Measurements from ENCODE around the gene SMIM17. TPM values are rescaled to one million over a fixed set of nuclear protein-coding genes. Genes with fewer than 3 reads are reported as not detected.

SMIM17 gene
- total RNA-seq, 2 donors from 2014 or later: 0.35 to 0.64 TPM

DNA sequence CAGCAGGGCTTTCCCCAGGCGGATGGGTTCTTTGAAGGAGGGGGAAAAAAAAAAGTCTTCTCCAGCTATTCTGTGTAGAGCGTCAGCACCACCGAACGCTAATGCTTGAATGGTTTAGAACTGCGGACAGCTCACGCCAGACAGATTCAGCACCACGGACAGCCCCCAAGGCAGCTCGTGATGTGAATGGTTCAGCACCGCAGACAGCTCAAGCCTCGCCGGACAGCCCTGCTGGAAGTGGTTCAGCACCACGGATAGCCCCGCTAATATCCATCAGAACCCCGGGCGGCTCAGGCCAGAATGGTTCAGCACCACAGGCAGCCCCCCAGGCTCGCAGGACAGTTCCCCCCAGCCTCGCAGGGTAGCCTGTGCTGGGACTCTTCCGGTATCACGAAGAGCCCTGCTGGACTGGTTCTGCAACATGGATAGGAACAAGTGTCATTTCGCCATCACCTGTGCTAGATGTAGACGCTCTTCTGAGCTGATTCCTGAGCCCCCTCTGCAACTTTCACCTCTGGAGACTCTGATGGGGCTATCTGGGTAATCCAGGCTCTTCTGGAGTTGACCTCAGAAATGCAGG, 4.9 kb upstream of the SMIM17 start:
- Mint-ChIP-seq H3K27me3 (ENCODE audit: insufficient read depth) (no peaks in the 10 kb centered on the region), H3K4me1 (no peaks in the 10 kb centered on the region), H3K4me3 (no peak overlapping the region), H3K36me3 (ENCODE audit: low read depth) (peaks cover under 1% of the 10 kb centered on the region), H3K9me3 (peaks cover 80% of the 10 kb centered on the region), H3K27ac (no peak overlapping the region)
- Histone ChIP-seq H3K4me1 (ENCODE audit: control insufficient read depth, insufficient read depth, low read length) (no peaks in the 10 kb centered on the region), H3K27ac (ENCODE audit: low read depth, low read length) (no peak overlapping the region), H3K9ac (ENCODE audit: extremely low read depth, low read length, poor library complexity, severe bottlenecking) (no peak overlapping the region), H3K27me3 (ENCODE audit: control insufficient read depth, insufficient read depth, low read length, poor library complexity, severe bottlenecking) (no peaks in the 10 kb centered on the region), H3K9me3 (ENCODE audit: control insufficient read depth, low read length) (peaks cover 63% of the 10 kb centered on the region), H3K4me3 (ENCODE audit: low read length) (no peak overlapping the region), H3K36me3 (ENCODE audit: control insufficient read depth, insufficient read depth, low read length) (no peaks in the 10 kb centered on the region)
- peak; percentile 95 for DNase-seq
- TF ChIP-seq, protein P1, sequence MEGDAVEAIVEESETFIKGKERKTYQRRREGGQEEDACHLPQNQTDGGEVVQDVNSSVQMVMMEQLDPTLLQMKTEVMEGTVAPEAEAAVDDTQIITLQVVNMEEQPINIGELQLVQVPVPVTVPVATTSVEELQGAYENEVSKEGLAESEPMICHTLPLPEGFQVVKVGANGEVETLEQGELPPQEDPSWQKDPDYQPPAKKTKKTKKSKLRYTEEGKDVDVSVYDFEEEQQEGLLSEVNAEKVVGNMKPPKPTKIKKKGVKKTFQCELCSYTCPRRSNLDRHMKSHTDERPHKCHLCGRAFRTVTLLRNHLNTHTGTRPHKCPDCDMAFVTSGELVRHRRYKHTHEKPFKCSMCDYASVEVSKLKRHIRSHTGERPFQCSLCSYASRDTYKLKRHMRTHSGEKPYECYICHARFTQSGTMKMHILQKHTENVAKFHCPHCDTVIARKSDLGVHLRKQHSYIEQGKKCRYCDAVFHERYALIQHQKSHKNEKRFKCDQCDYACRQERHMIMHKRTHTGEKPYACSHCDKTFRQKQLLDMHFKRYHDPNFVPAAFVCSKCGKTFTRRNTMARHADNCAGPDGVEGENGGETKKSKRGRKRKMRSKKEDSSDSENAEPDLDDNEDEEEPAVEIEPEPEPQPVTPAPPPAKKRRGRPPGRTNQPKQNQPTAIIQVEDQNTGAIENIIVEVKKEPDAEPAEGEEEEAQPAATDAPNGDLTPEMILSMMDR (conservative IDR thresholded peaks at IDR 0.05): no peak
- 39 to 49% methylated on average over 13 to 21 of the region's 21 CpGs for WGBS, 2 experiments (ENCODE audit: insufficient coverage in 1 of 2, insufficient read length in 1 of 2)

GRCh38 chr19:56639217-56639616, 3.7 kb upstream of the SMIM17 start:
- Mint-ChIP-seq H3K27me3 (ENCODE audit: insufficient read depth) (no peaks in the 10 kb centered on the region), H3K27ac (no peak overlapping the region), H3K9me3 (peaks cover 81% of the 10 kb centered on the region), H3K4me3 (no peak overlapping the region), H3K36me3 (ENCODE audit: low read depth) (peaks cover 3% of the 10 kb centered on the region), H3K4me1 (no peaks in the 10 kb centered on the region)
- TF ChIP-seq, protein P1 (conservative IDR thresholded peaks at IDR 0.05): no peak
- peaks cover 53% of the 10 kb centered on the region for H3K9me3 ChIP-seq (ENCODE audit: control insufficient read depth, low read length)
- H3K4me3 ChIP-seq (ENCODE audit: low read length): no peak overlapping the region
- H3K9ac ChIP-seq (ENCODE audit: extremely low read depth, low read length, poor library complexity, severe bottlenecking): no peak overlapping the region
- WGBS, 2 experiments (ENCODE audit: insufficient coverage in 1 of 2, insufficient read length in 1 of 2): 88 to 94% methylated on average over 7 of the region's 7 CpGs
- no peaks in the 10 kb centered on the region for H3K27me3 ChIP-seq (ENCODE audit: control insufficient read depth, insufficient read depth, low read length, poor library complexity, severe bottlenecking)
- no peak for DNase-seq
- H3K27ac ChIP-seq (ENCODE audit: low read depth, low read length): no peak overlapping the region
- H3K36me3 ChIP-seq (ENCODE audit: control insufficient read depth, insufficient read depth, low read length): no peaks in the 10 kb centered on the region
- no peaks in the 10 kb centered on the region for H3K4me1 ChIP-seq (ENCODE audit: control insufficient read depth, insufficient read depth, low read length)

GRCh38 chr19:56643460-56643955, 549 bp downstream of the SMIM17 start:
- Mint-ChIP-seq H3K4me1 (no peaks in the 10 kb centered on the region), H3K27me3 (ENCODE audit: insufficient read depth) (no peaks in the 10 kb centered on the region), H3K9me3 (peaks cover 86% of the 10 kb centered on the region), H3K4me3 (no peak overlapping the region), H3K27ac (no peak overlapping the region), H3K36me3 (ENCODE audit: low read depth) (peaks cover 3% of the 10 kb centered on the region)
- Histone ChIP-seq H3K36me3 (ENCODE audit: control insufficient read depth, insufficient read depth, low read length) (no peaks in the 10 kb centered on the region), H3K9me3 (ENCODE audit: control insufficient read depth, low read length) (peaks cover 53% of the 10 kb centered on the region), H3K9ac (ENCODE audit: extremely low read depth, low read length, poor library complexity, severe bottlenecking) (no peak overlapping the region), H3K4me1 (ENCODE audit: control insufficient read depth, insufficient read depth, low read length) (no peaks in the 10 kb centered on the region), H3K27ac (ENCODE audit: low read depth, low read length) (no peak overlapping the region), H3K4me3 (ENCODE audit: low read length) (no peak overlapping the region), H3K27me3 (ENCODE audit: control insufficient read depth, insufficient read depth, low read length, poor library complexity, severe bottlenecking) (no peaks in the 10 kb centered on the region)
- TF ChIP-seq, protein P1 (conservative IDR thresholded peaks at IDR 0.05): no peak
- no peak for DNase-seq
- WGBS, 2 experiments (ENCODE audit: insufficient coverage in 1 of 2, insufficient read length in 1 of 2): 62 to 85% methylated on average over 2 to 25 of the region's 25 CpGs

Measured in endodermal cell (in vitro differentiated cells).